Measurements from ENCODE around the gene PAX1.

The PAX1 gene

DNA sequence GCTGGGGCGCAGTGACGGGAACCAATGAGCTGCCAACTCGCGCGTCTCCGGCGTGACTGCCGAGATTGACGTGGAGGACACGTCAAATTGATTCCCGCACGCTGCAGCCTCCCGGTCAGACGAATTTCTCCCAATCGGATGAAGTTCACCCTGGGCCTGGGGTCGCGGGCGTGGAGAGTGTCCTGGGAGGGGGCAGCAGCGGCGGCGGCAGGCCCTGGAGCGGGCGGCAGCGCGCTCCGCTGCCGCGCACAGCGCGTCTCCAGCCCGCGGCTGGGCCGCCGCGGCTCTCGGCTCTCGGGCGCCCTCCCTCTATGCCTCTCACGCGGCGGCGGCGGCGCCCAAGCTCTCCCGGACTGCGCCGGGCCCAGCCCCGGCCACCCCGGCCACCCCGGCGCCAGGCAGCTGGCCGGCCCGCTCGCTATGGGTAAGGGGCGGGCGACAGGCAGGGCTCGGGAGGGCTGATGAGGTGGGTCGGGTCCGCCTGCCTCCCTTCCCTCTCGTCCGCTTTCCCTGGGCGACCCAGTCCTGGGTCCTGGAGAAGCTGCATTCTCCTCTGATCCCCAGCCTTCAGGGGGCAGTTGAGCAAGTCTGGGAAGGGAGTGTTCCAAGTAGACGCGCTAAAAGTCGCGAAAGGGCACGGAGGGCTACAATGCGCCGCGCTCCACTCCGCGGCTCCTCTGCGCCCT lies at the start of gene PAX1:
Gene PAX1, plus strand, starts transcription at position 90 of the 686 bp plus-strand sequence. Its CDS starts 49 bp downstream, at position 139.
- DNase-seq (ENCODE audit: low read depth): no peak

DNA sequence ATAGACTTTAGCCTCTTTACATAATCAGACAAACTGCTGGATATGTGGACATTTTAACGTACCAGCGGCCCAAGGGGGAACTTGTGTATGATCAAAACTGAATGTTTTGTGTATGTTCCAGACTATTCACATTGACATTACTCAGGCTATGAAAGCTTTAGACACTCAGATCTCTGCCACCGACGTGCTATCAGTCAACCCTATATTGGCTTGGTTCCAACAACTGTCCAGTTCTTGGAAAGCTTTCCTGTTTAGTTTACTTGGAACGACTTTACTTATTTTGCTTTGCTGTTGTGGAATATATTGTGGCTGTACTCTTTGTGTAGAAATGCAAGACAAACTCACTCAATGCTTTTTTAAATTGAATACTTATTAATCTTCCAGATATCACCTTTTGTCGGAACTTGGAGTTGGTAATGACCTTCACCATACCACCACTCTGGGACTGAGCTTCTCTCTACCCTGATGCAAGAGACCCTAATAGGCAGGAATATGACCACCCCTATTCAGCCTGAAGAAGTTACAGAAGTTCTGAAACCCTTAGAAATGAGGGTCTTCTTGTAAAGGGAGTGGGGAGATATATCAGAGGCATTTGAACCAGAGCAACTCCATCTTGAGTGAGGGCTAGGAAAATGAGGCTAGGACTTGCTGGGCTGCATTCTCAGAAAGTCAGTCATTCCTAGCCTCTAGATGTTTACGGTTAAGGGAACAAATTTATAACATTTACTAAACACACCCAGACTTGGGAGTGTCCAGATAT lies 49.0 kb upstream of the PAX1 start:
- no peak for DNase-seq (ENCODE audit: low read depth)

DNA sequence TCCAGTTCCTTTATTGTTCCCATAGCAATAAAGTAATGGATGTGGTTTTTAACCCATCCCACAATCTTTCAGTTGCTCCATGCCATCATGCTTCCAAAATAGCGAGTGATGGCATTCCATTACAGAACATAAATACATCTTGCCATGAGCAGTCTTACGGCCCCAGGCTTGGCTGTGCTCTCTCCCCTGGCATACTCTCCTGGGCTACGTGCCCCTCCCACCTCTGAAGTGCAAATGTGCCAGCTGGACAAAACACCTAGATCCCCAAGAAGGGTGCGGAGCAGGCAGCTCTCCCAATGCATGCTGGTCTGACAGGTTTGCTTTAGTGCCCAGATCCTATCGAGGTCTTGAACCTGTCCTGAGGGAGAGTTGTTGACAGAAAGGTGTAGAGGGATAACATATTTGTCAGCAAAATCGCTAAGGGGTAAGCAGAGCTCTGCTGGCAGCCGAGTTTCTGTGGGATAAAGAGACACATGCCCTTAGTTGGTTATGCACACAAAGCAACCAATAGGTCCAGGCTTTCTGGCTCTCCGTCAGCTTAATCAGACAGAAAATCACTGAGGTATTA lies 43.9 kb upstream of the PAX1 start:
- no peak for DNase-seq (ENCODE audit: low read depth)

DNA sequence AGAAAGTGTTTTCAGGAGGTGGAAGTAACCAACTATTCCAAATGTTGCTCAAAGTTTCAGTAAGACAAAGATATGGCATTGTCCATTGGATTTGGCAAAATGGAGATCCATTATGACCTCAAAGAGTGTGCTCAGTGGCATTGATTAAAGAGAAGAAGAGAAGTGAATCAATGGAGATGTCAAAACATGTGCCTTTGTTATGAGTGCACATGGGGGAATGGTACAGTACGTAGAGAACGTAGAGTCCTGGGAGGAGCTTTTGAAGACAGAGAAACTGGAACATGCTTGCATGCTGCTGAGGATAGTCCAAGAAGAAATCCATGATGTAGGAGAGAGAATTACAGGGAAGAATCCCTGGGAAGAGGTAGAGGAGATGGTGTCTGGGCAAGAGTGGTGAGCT lies 42.0 kb upstream of the PAX1 start:
- DNase-seq (ENCODE audit: low read depth): no peak

DNA sequence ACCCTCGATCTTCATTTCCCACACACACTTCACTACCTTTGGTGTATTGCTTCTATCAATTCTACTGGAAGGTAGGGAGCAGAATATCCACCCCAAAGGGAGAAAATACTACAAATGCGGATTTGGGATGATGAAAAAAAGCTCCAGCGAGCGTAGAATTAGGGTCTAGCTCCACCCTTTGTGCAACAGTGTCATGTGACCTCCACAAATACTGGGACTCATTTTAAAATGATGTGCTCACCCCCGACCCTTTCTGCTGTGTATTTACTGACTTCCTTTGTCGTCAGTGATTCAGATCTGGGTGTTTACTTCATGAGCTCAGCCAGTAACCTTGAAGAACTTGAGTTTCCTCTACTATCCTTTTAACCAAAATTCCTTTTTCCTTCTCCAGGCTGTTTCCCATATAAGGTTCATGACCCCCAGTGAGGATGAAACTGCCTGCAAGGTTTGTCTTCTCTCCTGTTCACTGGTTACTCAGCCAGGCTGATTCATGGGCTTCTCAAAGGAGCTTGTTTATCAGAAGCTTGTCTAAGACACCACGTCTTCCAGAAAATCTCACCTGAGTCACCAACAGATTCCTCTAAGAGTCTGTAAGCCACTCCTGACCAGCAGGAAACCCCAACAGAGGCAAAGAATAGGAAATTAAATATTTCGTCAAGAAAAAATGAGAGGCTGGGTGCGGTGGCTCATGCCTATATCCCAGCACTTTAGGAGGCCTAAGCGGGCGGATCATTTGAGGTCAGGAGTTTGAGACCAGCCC lies 39.6 kb upstream of the PAX1 start:
- no peak for DNase-seq (ENCODE audit: low read depth)

DNA sequence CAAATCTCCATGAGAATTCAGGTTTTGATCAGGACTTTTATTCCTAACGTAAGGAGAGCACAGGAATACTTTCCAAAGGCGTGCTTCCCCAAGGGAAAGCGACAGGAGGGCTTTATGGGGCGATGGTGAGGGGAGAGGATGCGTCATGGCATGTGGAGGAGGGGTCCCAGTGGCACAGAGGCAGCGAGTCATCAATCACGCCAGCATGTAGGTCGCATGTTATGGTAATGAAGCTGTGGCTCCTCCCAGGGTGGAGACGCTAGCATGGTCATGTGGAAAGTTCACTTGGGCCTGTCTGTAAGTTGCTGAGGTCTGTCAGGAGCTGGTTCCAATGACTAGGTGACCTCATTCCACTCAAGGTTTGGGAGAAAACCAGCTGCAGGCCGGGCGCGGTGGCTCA lies 35.3 kb upstream of the PAX1 start:
- no peak for DNase-seq (ENCODE audit: low read depth)

DNA sequence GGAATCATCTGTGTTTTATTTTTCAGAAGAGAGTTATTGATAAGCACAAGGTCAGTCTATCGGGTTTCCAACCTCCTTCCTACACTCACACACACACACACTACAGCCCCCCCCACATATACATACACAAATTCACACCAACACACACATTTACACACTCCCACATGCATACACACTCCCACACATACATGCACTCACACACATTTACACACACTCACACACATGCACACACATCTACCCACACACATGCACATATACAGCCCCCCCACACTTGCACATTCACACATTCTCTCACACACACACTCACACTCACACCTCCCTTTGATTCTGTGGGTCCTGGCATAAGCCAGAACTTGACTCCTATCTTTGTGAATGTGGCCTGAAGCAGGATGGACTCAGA lies 34.5 kb upstream of the PAX1 start:
- no peak for DNase-seq (ENCODE audit: low read depth)

DNA sequence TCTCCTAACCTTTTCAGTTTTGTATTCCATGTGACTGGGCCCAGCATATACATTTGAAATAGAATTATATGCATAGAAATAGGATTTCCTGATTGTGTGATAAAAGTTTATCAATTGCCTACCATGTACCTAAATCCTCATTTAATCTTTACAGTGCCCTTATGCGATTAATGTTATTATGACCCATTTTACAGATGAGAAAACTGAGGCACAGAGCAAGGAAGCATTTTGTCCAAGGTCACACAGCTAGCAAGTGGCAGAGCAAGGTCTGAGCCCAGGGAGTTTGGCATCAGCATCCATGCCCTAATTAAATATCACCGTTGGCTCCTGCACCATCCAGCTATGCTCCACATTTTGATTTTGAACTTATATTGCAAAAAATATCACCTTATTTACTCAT lies 28.2 kb upstream of the PAX1 start:
- DNase-seq (ENCODE audit: low read depth): no peak

DNA sequence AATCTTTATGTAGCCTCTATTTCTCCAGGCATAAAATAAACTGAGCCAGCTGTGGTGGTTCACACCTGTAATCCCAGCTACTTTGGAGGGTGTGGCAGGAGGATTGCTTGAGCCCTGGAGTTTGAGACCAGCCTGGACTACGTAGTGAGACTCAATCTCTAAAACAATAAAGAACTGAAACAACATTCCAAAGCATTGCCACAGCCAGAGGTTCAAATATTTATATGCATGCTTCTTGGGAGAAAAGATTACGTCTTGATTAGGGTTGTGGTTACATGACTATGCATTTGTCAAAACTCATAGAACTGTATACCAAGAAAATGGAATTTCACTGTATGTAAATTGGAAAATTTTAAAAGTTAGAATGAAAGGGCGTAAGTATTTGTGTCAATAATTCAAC lies 27.7 kb upstream of the PAX1 start:
- no peak for DNase-seq (ENCODE audit: low read depth)

DNA sequence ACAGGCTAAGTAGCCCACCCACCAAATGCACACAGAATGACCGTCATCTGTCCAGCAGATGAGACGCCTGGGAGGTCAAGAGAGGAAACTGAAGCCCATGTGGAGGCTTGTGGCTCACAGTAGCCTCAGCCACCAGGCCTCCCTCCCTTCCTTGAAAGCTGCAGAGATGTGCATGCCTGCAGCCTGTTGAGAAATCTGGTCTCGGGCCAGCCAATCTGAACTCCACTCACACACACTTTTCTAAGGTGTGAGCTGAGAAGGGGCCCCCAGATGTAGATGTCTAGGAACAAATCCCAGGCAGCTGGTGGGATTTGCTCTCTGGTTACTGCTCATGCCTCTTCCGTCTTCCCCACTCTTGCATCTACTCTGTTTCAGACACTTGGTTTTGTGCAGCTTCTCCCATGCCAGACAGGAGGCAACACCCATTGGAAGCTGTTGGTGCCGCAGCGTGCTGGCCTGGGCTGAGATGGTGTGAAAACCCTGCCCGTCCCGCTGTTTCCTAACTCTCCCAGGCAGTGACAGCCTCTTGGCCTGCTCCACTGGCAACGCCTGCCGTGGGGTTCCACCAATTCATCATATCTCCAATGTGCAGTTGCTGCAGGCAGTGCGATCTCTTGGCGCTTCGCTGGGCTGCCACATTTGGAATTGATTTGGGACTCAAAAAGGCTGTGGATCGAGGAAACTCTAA lies 24.1 kb upstream of the PAX1 start:
- DNase-seq (ENCODE audit: low read depth): no peak

DNA sequence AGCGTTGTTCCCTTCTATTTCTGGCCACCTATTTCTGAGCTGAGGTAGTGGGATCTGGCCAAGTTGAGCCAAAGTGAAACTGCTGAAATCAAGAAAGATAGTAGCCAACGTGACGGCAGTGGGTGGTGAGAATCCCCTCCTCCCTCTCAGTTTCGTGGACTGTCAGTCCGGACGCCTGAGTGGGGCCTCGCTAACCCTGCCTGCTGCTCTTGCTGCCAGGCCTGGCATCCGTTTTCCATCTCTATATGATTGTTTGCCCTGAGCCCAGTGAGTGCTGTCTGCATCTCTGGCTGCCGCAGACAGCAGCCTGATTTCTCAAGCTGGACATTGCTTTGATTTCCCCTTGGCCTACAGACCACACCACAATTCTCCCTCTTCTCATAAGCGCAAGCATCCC lies 23.5 kb upstream of the PAX1 start:
- DNase-seq (ENCODE audit: low read depth): no peak

DNA sequence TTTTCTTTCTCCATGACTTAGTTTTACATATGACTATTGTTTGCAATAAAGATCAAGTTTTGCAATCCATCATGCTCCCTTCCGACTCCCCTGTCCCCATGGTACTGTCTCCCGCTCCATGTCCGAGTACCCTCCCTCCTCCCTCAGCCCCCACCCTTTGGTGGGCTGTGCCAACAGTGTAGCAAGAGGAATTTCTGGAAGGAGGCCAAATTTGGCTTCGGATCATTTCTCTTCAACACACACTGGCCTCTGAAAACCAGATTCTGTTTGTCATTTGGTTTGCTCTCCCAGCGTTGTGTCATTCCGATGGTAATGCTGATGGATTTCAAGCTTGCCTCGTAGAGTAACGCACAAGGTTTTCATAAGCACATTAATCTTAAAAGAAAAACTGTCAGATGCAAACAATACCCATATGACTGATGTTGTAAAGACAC lies 22.9 kb upstream of the PAX1 start:
- no peak for DNase-seq (ENCODE audit: low read depth)

DNA sequence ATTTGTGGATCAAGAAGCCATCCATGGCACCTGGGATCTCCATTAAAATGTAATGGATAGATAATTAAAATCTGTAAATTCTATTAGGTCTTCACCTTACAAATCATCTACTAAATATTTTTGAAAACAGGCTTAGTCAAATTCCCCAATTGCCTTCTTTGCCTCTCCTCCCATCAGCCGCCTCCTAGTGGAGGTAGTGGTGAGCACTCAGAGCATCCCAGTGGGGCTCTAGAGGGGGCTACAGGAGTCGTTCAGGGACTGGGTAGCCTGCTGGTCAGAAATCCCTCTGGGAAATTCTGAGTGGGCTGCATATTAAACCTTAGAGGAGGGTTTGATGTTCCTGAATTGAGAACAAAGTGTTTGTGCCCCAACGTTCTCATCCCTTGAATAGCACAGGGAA lies 20.8 kb upstream of the PAX1 start:
- no peak for DNase-seq (ENCODE audit: low read depth)

DNA sequence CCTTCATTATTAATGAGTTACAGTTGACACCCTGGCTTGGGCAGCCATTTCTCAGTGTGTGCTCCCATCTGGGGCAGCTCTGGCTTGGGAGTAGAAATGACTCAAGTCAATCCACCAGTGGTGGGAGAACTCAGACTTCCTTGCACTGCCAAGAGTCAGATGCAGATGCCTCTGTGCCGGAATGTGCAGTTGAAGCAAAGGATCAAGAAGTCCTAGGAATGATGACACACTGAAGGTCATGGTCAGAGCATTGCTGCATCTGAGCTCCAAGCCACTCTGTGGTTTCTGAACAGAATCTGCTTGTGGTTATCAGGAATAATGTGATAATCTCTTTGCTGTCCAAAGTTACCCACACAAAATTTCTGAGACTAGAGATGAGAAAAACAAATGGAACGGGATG lies 19.5 kb upstream of the PAX1 start:
- DNase-seq (ENCODE audit: low read depth): no peak

DNA sequence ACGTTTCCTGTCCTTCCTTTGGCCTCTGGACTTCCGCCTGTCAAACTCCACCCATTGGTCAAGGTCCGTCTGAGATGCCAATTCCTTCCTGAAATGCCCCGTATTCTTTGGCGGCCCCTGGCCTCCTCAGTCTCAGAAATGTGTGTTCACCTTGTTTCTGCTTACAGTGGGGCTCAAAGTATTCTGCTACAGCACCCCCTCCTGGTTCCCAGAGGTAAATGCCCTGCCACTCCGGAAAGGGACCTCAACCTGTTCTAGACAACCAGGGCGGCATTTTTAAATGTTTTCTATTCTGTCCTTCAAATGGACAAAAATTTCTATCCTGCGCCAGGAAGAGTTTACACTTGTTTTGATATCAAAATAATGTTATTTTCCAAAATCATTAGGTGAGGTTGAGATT lies 12.1 kb upstream of the PAX1 start:
- no peak for DNase-seq (ENCODE audit: low read depth)

DNA sequence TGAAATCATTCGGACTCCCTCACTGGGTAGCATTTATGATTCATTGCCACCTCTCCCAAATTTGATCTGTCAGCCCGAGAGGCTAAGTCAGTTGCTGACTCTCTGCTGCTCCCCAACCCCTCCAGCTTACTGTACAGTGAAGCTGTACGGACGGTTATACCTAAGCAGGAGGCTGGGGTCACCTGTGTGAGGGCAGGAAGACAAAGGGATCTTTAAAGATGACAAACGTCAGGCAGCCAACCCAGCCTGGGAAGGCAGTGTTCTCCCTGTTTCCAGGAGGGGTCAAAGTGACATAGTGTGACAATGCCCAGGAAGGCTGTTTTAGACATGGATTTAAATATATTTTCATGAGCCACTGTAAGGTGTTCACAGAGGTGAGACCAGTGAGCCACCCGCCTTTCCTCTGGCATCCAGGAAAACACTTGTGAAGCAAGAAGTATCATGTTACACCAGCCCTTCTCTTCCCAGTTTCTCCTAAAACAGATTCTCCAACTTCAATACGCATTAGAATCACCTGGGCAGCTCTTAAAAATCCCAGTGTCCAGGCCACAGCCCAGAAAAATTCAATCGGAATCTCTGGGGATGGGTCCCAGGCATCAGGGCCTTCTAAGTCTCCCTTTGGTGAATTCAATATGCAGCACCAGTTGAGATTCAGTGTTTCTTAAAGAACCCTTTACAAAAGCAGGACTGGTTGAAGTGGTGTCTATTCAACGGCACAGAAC lies 6.8 kb upstream of the PAX1 start:
- DNase-seq (ENCODE audit: low read depth): no peak

DNA sequence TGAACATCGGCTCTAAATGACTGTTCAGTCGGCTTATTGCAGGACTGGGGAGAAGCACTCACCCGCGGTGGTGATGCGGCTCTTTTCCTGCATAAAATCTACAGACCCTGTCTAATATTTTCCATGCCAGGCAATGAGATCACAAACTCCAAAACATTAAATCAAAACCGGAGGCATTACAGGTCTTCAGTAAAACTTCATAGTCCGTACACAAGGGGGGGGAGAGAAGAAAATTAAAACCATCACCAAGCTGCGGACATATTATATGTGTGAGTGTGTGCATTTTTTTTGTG lies 6.3 kb upstream of the PAX1 start:
- DNase-seq (ENCODE audit: low read depth): no peak

DNA sequence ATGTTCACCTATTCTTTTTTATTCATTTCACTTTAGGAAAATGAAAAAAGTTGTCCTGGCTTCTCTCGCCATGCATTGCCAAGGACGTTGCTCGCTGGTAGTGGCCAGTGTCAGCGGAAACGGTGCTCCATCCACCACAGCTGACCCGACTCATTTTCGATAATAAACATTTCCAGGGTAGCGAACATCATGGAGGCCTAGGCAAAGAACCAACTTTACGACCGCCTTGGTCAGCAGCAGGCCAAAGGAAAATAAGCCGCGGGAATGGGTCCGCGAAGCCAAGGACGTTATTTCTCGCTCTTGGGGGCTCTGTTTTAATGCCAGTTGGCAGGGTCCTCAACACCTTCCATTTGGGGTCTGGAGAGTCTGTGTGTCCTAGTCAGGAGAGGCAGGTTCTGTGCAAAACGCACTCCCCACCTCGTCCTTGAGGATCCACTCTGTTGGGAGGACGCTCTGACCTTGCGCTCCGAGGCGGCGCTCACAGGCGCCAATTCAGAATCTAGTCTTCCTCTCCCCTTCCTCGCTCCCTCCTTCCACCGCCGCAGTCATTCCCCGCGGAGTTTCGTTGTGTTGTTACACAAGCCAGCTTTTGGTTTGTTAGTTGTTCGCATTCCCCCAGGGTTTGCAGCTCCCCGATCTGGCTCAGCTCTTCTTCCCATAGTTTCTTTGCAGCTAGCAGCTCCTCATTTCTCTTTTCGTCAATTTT lies 4.1 kb upstream of the PAX1 start:
- no peak for DNase-seq (ENCODE audit: low read depth)

DNA sequence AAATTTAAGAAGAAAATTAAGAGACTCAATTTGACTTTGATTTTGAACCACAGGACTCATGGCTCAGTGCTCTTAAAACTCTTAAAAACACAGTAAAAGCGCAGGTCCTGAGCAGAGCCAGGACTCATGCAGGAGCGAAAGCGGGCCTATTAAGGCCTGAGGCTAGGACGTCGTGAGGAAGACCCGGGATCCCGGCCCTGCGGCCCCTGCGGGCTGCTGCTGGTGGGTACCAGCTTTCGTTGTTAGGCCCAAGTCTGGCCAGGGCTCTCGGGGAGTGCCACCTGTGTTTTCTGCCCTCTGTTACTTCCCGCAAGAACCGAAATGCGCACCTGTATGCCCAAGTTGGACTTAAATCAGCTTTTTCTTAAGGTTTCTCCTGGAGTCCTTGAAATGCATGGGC lies 3.4 kb upstream of the PAX1 start:
- no peak for DNase-seq (ENCODE audit: low read depth)

DNA sequence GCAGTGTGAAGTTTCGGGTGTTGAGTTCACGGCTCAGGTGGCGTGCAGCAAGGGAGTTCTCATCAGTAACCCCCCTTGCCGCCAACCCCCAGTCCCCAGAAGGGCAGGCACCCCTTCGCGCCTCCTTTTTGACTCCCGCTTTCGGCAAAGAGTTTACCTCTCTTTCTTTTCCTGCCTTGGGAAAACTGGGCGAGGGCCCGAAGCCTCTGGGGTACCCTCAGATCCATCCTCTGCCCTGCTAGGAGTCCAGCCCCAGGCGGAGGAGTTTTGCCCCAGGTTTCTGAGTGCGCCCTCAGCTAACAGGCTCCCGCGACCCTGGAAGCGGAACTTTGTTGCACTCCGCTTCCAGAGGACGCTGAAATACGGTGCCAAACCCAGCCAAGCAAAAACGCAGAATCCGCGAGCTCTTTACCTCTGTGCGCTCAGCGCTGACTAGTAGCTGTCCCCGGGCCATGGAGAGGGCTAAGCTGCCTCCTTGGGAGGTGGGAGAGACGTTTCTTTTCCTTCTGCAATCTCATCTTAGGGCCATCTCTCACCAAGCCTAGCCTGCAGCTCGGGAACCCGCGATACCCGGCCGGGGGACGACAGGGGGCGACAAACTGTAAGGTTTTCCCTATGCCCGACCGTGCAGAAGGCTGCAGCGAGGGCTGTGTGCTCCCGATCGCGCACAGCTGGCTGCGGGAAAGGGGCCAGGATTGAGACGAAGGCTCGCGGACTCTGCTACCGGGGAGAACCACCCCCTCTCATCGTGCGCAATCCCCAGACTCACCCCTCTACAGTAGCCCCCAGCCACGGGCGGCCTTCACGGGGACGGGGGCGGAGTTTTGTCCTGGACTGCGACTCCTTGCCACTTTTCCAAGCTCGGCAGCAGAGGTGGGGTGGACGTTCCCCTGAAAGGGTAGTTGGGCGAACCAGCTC lies 2.7 kb upstream of the PAX1 start:
- peak; percentile 20 for DNase-seq (ENCODE audit: low read depth)
